HepG2 (cell line): ENCODE data around the gene CALR. TPM values are rescaled to one million over a fixed set of nuclear protein-coding genes. Genes with fewer than 3 reads are reported as not detected.
A peak's percentile ranks its signal among the peaks of the same experiment; 100 is the strongest.

Experiments used
- FOXA3 ChIP-seq: IDR thresholded peaks from 2 replicates; pipeline ENCODE4 v1.6.1; 2016; ENCODE audit warnings: missing genetic modification reagents, missing compliant biosample characterization
- FOXK2 ChIP-seq: fragments of 450-650 bp; IDR thresholded peaks from 2 replicates; pipeline ENCODE4 v1.6.1; 2016
- HDAC2 ChIP-seq: sonication (generic); formaldehyde crosslinking; IDR thresholded peaks from 2 replicates; pipeline ENCODE4 v1.4.0; 2020; ENCODE audit warnings: missing genetic modification reagents
- HES4 ChIP-seq: sonication (generic); formaldehyde crosslinking; IDR thresholded peaks from 2 replicates; pipeline ENCODE4 v1.9.0; 2021; ENCODE audit warnings: mild to moderate bottlenecking, missing genetic modification reagents, borderline replicate concordance
- KDM4B ChIP-seq: sonication (generic); formaldehyde crosslinking; IDR thresholded peaks from 2 replicates; pipeline ENCODE4 v1.4.0; 2020; ENCODE audit warnings: missing genetic modification reagents
- MAFG ChIP-seq: sonication (generic); formaldehyde crosslinking; IDR thresholded peaks from 2 replicates; pipeline ENCODE4 v1.5.1; 2020; ENCODE audit warnings: mild to moderate bottlenecking, missing genetic modification reagents
- MATR3 ChIP-seq: sonication (generic); formaldehyde crosslinking; IDR thresholded peaks from 2 replicates; pipeline ENCODE4 v1.4.0; 2020; ENCODE audit warnings: missing genetic modification reagents
- RFXAP ChIP-seq: sonication (generic); formaldehyde crosslinking; IDR thresholded peaks from 2 replicates; pipeline ENCODE4 v1.4.0; 2020; ENCODE audit warnings: missing genetic modification reagents, borderline replicate concordance
- RORA ChIP-seq: sonication (generic); formaldehyde crosslinking; IDR thresholded peaks from 2 replicates; pipeline ENCODE4 v1.5.0; 2020; ENCODE audit warnings: mild to moderate bottlenecking, missing genetic modification reagents, moderate library complexity
- SAP130 ChIP-seq: IDR thresholded peaks from 2 replicates; pipeline ENCODE4 v1.6.1; 2016; ENCODE audit warnings: low read depth
- SETDB1 ChIP-seq: sonication (generic); formaldehyde crosslinking; IDR thresholded peaks from 2 replicates; pipeline ENCODE4 v1.5.1; 2020; ENCODE audit warnings: missing genetic modification reagents, mild to moderate bottlenecking, borderline replicate concordance
- ZC3H13 ChIP-seq: sonication (generic); formaldehyde crosslinking; IDR thresholded peaks from 2 replicates; pipeline ENCODE4 v1.8.1; 2023; ENCODE audit warnings: mild to moderate bottlenecking, missing genetic modification reagents, moderate library complexity
- ZNF430 ChIP-seq: sonication (generic); formaldehyde crosslinking; IDR thresholded peaks from 2 replicates; pipeline ENCODE4 v1.9.0; 2021; ENCODE audit warnings: mild to moderate bottlenecking, missing genetic modification reagents
- ZNF557 ChIP-seq: sonication (generic); formaldehyde crosslinking; IDR thresholded peaks from 2 replicates; pipeline ENCODE4 v1.4.0; 2020; ENCODE audit warnings: missing genetic modification reagents
- ZNF7 ChIP-seq: IDR thresholded peaks from 2 replicates; pipeline ENCODE4 v1.6.1; 2016; ENCODE audit warnings: missing biosample characterization, missing genetic modification reagents
- ZNF737 ChIP-seq: sonication (generic); formaldehyde crosslinking; IDR thresholded peaks from 2 replicates; pipeline ENCODE4 v1.5.0; 2020; ENCODE audit warnings: missing genetic modification reagents, mild to moderate bottlenecking, borderline replicate concordance
- polyA plus RNA-seq, 8 experiments: library from polyadenylated mRNA; depleted of rRNA in 3 of 8; stranded (reverse) in 7 of 8; unstranded in 1 of 8; fragments of >200 nt; fragmentation: Illumina TruSeq in 4 of 8; extraction: Trizol in 4 of 8; gene quantifications; 2 replicates each; pipeline versions ENCODE4 v1.2.1 to v1.2.3, GENCODE V29; 2011 to 2016; ENCODE audit warnings: low read depth in 4 of 8, missing spikeins in 1 of 8, mixed read lengths in 1 of 8; ENCODE audit not compliant: insufficient read depth in 1 of 8
- total RNA-seq, 5 experiments: library from RNA; depleted of rRNA; stranded (reverse); fragments of >200 nt; fragmentation: Illumina TruSeq; extraction: Trizol; gene quantifications; 2 replicates each; pipeline ENCODE4 v1.2.3, GENCODE V29; 2016; ENCODE audit warnings: low read depth in 1 of 5
- TF ChIP-seq, protein P1 (sequence below), 2 experiments: IDR thresholded peaks; 2 replicates each; pipeline ENCODE4 v1.6.1; 2011 to 2012; ENCODE audit warnings: low read length in 2 of 2, borderline replicate concordance in 1 of 2, low read depth in 1 of 2, mild to moderate bottlenecking in 1 of 2, moderate library complexity in 1 of 2
- TF ChIP-seq, protein P2 (sequence below): sonication (generic); formaldehyde crosslinking; IDR thresholded peaks from 2 replicates; pipeline ENCODE4 v1.5.1; 2020; ENCODE audit warnings: missing genetic modification reagents, mild to moderate bottlenecking, borderline replicate concordance
- TF ChIP-seq, protein P3 (sequence below): sonication (generic); formaldehyde crosslinking; IDR thresholded peaks from 2 replicates; pipeline ENCODE4 v1.4.0; 2020; ENCODE audit warnings: mild to moderate bottlenecking, missing genetic modification reagents, borderline replicate concordance

CALR gene
- total and polyA plus RNA-seq, 2 of the 13 experiments (the other 11 are each of a cell fraction or from before 2014, with no cell fraction given), result 898 to 934 TPM

DNA sequence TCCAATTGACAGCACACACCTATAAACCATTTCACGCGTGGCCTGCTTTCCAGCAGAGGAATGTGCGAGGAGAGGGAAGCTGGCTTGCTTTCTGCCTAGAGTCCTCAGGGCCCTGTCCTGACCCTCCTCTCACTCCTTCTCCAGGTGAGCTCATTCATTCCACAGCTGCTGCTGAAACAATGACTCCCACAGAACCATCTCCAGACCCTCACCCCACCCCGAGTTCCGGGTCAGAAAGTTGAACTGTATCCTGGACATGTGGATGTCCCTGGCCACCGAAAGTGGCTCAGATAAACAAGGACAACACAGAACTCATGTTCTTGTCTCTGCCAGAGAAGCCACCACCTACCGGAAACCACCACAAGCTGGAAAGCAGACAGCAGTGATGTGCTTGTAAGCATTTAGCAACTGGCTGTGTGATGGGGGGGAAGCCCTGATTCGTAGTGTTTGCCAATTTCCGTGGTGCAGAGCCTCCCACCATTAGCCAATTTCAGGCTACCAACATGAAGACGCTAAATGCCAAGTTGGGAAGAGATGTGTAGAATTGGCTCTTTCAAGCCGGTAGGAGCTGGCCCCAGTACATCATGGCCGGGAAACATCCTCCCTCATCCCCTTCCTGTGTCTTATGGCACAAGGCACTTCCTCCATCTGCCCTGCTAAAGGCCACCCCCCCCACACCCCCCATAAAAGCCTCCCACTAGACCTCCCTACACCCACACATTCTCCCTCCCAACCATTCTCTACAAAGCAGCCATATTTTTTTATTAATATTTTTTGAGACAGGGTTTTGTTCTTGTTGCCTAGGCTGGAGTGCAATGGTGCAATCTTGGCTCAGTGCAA is 24.3 kb upstream of the CALR start (continued):
- TF ChIP-seq KDM4B (CRISPR knock-in tag) (no peak), HES4 (CRISPR knock-in tag) (no peak), MATR3 (CRISPR knock-in tag) (no peak), MAFG (CRISPR knock-in tag) (no peak), SETDB1 (CRISPR knock-in tag) (no peak), ZNF557 (CRISPR knock-in tag) (no peak), ZNF430 (CRISPR knock-in tag) (no peak), ZNF737 (CRISPR knock-in tag) (no peak), FOXK2 (peak; percentile 37; the same call in 1 of the 2 replicates), RFXAP (no peak), FOXA3 (CRISPR knock-in tag) (peak; percentile 29; the same call in 1 of the 2 replicates), HDAC2 (CRISPR knock-in tag) (no peak), RORA (no peak), ZC3H13 (CRISPR knock-in tag) (no peak), ZNF7 (CRISPR knock-in tag) (no peak), SAP130 (peak; percentile 59; the same call in 1 of the 2 replicates)
- TF ChIP-seq, protein P1, sequence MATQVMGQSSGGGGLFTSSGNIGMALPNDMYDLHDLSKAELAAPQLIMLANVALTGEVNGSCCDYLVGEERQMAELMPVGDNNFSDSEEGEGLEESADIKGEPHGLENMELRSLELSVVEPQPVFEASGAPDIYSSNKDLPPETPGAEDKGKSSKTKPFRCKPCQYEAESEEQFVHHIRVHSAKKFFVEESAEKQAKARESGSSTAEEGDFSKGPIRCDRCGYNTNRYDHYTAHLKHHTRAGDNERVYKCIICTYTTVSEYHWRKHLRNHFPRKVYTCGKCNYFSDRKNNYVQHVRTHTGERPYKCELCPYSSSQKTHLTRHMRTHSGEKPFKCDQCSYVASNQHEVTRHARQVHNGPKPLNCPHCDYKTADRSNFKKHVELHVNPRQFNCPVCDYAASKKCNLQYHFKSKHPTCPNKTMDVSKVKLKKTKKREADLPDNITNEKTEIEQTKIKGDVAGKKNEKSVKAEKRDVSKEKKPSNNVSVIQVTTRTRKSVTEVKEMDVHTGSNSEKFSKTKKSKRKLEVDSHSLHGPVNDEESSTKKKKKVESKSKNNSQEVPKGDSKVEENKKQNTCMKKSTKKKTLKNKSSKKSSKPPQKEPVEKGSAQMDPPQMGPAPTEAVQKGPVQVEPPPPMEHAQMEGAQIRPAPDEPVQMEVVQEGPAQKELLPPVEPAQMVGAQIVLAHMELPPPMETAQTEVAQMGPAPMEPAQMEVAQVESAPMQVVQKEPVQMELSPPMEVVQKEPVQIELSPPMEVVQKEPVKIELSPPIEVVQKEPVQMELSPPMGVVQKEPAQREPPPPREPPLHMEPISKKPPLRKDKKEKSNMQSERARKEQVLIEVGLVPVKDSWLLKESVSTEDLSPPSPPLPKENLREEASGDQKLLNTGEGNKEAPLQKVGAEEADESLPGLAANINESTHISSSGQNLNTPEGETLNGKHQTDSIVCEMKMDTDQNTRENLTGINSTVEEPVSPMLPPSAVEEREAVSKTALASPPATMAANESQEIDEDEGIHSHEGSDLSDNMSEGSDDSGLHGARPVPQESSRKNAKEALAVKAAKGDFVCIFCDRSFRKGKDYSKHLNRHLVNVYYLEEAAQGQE (IDR thresholded peaks at IDR 0.05; ENCODE audit: borderline replicate concordance in 1 of 2, low read depth in 1 of 2, low read length in 2 of 2), result no peak
- TF ChIP-seq, protein P2, sequence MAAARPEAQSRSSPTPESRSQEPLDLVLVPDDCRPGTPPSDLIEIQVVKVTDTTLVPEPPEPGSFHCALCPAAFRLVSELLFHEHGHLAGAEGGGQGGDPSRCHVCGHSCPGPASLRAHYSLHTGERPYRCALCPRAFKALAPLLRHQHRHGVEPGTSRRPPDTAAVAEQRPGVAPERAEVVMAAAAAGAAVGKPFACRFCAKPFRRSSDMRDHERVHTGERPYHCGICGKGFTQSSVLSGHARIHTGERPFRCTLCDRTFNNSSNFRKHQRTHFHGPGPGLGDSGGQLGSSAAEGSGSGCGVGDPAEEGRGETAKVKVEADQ (CRISPR knock-in tag), result no peak
- TF ChIP-seq, protein P3, sequence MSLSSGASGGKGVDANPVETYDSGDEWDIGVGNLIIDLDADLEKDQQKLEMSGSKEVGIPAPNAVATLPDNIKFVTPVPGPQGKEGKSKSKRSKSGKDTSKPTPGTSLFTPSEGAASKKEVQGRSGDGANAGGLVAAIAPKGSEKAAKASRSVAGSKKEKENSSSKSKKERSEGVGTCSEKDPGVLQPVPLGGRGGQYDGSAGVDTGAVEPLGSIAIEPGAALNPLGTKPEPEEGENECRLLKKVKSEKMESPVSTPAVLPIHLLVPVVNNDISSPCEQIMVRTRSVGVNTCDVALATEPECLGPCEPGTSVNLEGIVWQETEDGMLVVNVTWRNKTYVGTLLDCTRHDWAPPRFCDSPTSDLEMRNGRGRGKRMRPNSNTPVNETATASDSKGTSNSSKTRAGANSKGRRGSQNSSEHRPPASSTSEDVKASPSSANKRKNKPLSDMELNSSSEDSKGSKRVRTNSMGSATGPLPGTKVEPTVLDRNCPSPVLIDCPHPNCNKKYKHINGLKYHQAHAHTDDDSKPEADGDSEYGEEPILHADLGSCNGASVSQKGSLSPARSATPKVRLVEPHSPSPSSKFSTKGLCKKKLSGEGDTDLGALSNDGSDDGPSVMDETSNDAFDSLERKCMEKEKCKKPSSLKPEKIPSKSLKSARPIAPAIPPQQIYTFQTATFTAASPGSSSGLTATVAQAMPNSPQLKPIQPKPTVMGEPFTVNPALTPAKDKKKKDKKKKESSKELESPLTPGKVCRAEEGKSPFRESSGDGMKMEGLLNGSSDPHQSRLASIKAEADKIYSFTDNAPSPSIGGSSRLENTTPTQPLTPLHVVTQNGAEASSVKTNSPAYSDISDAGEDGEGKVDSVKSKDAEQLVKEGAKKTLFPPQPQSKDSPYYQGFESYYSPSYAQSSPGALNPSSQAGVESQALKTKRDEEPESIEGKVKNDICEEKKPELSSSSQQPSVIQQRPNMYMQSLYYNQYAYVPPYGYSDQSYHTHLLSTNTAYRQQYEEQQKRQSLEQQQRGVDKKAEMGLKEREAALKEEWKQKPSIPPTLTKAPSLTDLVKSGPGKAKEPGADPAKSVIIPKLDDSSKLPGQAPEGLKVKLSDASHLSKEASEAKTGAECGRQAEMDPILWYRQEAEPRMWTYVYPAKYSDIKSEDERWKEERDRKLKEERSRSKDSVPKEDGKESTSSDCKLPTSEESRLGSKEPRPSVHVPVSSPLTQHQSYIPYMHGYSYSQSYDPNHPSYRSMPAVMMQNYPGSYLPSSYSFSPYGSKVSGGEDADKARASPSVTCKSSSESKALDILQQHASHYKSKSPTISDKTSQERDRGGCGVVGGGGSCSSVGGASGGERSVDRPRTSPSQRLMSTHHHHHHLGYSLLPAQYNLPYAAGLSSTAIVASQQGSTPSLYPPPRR (CRISPR knock-in tag), result no peak
